Iris pigment epithelial cell (primary cell): ENCODE data around the gene ISOC1.

Experiments used
- DNase-seq: peaks from one replicate; pipeline ENCODE4 v3.0.0-alpha.2; 2011; ENCODE audit warnings: low read depth

The ISOC1 gene

DNA sequence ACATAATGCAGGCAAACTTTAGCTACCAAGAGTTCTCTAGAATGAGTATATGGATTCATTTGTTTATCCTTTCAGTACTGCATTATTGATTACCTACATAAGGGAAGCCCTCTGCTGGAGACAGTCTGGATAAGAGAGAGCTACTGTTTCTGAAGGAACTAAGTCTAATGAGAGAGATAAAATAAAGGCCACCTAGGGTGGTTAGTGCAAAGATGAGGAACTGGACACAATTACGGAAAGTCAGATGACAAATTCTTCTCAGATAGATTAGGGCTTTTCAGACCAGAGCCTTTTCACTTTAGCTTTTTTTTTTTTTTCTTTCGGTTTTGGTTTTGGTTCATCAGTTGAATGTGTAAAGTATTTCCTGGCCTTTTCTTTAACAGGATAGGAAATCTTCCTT, 31.3 kb downstream of the ISOC1 start:
- no peak for DNase-seq

DNA sequence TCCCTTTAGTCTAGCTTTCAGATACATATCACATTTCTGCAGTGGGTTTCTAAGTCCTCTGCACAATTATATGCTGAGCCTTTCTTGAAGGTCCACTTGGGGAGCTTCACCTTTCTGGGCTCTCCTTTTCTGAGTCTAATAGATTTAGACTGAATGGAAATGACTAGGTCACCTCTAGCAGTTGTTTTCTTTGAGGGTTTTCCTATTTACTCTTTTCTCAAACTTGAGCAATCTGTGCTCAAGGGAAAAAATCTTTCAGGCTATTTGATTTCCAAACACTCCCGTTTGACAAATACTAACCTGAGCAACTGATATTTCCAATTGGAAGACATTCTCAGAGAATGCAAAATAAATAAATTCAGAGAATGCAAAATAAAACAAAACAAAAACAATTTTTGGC, 39.0 kb downstream of the ISOC1 start:
- no peak for DNase-seq

DNA sequence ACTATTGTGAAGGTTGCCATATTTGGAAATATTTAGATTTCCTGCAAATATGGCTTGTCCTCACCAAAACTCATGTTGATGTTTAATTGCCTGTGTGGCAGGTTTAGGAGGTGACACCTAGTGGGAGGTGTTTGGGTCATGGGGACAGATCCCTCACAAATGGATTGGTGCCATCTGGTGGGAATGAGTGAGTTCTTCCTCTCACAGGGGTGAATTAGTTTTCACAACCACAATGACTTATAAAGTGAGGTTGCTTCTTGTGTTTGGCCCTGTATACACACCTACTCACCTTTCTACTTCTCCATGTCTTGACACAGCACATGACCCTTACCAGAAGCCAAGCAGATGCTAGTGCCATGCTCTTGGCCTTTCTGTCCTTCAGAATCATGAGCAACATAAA, 41.1 kb downstream of the ISOC1 start:
- DNase-seq: no peak

DNA sequence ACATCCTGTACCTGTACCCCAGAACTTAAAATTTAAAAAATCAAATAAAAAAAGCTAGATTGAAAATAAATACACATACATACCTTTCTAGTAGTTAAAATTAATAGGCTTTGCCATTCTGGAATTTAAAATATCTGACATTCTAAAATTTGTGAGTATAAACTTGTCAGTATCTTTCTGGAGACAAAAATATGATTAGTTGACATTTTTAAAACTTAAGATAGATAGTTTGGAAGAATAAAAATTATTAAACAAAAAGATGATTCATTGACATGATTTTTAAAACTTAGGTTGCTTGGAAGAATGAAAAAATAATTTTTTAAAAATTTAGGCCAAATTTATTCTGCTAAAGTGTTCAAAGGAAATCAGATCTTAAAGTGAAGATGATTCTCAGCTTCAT, 43.1 kb downstream of the ISOC1 start:
- DNase-seq: no peak

DNA sequence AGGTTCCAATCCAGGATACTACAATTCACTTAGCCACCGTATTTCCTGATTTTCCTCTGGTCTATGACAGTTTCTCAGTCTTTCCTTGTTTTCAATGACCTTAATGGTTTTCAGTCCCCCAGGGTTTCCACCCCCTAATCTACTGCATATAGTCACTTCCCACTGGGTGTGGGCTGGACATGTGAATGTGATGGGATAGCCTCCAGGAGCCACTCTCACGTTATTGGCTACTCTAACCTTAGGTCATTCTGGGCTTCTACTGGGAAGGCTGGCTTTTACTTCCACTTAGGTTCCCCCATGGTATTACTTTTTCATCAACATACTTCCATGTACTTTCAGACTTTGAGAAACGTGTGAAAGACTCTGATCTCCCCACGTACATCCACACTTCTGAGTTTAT, 46.5 kb downstream of the ISOC1 start:
- no peak for DNase-seq

DNA sequence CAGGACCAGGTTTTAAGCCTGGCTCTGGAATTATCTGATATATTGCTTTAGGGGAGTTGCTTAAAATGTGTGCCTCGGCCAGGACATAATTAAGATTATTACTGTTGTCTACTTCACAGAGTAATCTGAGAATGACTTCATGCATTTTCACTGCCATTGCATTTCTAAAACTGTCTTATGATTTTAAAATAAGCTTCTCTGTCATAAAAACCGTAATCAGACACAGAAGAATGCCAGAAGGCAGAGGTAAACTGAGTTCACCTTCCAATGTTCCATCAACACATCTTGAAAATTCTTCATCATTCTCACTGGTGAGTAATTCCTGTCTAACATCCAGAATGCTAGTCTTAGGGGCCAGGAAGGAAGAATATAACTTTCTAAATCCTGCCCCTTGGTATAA, 47.1 kb downstream of the ISOC1 start:
- DNase-seq: no peak

DNA sequence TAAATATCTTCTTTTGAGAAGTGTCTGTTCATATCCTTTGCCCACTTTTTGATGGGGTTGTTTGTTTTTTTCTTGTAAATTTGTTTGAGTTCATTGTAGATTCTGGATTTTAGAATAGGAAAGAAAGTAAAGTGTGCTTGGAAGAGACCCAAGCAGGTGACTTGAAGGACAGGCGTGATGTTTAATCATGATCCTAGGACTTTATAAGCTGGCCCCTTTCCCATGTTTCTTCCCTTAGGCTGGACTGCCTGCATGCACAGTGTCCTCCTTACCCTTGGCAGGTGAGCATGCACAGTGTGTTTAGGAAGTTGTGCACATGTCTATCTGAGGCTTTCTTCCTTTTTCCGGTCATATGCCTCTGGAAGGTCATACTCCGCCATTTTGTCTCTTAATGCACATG, 61.3 kb downstream of the ISOC1 start:
- DNase-seq: no peak

DNA sequence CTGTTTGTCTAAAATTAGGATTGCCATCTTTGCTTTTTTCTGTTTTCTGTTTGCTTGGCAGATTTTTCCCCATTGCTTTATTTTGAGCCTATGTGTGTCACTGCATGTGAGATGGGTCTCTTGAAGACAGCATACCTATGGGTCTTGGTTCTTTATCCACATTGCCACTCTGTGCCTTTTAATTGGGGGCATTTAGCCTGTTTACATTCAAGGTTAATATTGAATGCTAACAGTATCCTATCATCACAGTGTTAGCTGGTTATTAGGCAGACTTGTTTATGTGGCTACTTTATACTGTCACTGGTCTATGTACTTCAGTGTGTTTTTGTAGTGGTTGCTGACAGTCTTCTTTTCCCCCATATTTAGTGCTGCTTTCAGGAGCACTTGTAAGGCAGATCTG, 67.3 kb downstream of the ISOC1 start:
- DNase-seq: no peak
